Lower leg skin (tissue), 3 donors: ENCODE results near the gene LRRC32.

Source experiments
- POLR2A ChIP-seq, 2 donors: fragments of 450-650 bp; IDR thresholded peaks; one replicate each; pipeline ENCODE4 v1.6.1; 2016 to 2017; ENCODE audit warnings: antibody characterized with exemption in 2 of 2, mild to moderate bottlenecking in 1 of 2, moderate library complexity in 1 of 2
- TF ChIP-seq, protein P1 (sequence below), 3 donors: fragments of 450-650 bp; IDR thresholded peaks; one replicate each; pipeline ENCODE4 v1.5.1; 2016; ENCODE audit warnings: antibody characterized with exemption in 3 of 3, mild to moderate bottlenecking in 3 of 3, moderate library complexity in 2 of 3

DNA sequence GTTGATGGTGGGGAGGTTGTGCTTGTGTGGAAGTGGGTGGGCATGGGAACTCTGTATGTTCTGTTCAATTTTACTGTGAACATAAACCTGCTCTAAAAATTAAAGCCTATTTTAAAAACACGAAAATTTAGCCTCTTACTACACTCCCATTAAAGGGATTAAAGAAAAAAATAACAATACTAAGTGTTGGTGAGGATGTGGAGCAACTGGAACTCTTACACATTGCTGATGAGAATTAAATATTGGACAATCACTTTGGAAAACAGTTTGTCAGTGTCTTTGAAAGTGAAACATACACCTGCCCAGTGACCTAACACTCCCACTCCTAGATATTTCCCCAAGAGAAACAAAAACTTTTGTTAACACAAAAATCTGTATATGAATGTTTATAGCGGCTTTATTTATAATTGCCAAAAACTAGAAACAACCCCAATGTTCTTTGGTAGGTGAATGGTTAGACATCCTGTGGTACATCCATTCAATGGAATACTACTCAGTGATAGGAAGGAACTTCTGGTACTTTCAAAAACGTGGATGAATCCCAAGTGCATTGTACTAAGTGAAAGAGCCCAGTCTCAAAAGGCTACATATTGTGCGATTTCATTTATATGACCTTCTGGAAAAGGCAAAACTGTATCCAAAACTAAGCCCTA is 23.5 kb downstream of the LRRC32 start:
- TF ChIP-seq, protein P1, sequence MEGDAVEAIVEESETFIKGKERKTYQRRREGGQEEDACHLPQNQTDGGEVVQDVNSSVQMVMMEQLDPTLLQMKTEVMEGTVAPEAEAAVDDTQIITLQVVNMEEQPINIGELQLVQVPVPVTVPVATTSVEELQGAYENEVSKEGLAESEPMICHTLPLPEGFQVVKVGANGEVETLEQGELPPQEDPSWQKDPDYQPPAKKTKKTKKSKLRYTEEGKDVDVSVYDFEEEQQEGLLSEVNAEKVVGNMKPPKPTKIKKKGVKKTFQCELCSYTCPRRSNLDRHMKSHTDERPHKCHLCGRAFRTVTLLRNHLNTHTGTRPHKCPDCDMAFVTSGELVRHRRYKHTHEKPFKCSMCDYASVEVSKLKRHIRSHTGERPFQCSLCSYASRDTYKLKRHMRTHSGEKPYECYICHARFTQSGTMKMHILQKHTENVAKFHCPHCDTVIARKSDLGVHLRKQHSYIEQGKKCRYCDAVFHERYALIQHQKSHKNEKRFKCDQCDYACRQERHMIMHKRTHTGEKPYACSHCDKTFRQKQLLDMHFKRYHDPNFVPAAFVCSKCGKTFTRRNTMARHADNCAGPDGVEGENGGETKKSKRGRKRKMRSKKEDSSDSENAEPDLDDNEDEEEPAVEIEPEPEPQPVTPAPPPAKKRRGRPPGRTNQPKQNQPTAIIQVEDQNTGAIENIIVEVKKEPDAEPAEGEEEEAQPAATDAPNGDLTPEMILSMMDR (IDR thresholded peaks at IDR 0.05) = no peak
- TF ChIP-seq POLR2A (IDR thresholded peaks at IDR 0.05) = no peak
